ENCODE measurements around the gene GUCY1B1.

GUCY1B1 gene

GRCh38 chr4:155855897-155856296, 97.1 kb downstream of the GUCY1B1 start:
- no peak for DNase-seq (ENCODE audit: low read depth, low spot score)
- WGBS (ENCODE audit: insufficient coverage, insufficient read length), result no CpG with 5 or more reads among the region's 2 CpGs
- Histone ChIP-seq H3K9me3 (ENCODE audit: control insufficient read depth, insufficient read depth, low read length) (no peaks in the 10 kb centered on the region), H3K4me1 (ENCODE audit: control insufficient read depth, insufficient read depth, low read length) (no peaks in the 10 kb centered on the region), H3K27ac (ENCODE audit: low read length) (no peak overlapping the region), H3K4me3 (ENCODE audit: low read length) (no peak overlapping the region), H3K27me3 (ENCODE audit: control insufficient read depth, insufficient read depth, low read length) (no peaks in the 10 kb centered on the region), H3K36me3 (ENCODE audit: control insufficient read depth, insufficient read depth, low read length) (no peaks in the 10 kb centered on the region)

Data from iPS DF 6.9 (cell line).